PC-3 (cell line): Measurements from ENCODE around the gene MEF2B. TPM values are rescaled to one million over a fixed set of nuclear protein-coding genes. Genes with fewer than 3 reads are reported as not detected.

Experiments
- ATAC-seq: fragments of 200-7000 bp; cut with Tn5 transposase; 2 replicates; pipeline ENCODE4 v1.9.1; 2020; ENCODE audit warnings: mild to moderate bottlenecking, moderate library complexity
- BruUV-seq: library from RNA; stranded (reverse); fragments of 400-500 nt; replicated peaks from 2 replicates; lab custom pipeline; 2021; lab: Mats Ljungman, UMichigan
- CTCF ChIA-PET: fragments of 300-600 bp; sonication (Branson Sonifier 250); formaldehyde crosslinking; loops from one replicate; lab custom pipeline; 2022; ENCODE audit warnings: antibody characterized with exemption; lab: Charles Lee
- POLR2A ChIA-PET: fragments of 300-600 bp; sonication (Branson Sonifier 250); formaldehyde crosslinking; loops from one replicate; lab custom pipeline; 2022; ENCODE audit warnings: antibody characterized with exemption; ENCODE audit not compliant: unreplicated experiment; lab: Charles Lee
- DNase-seq: peaks from one replicate; pipeline ENCODE4 v3.0.0-alpha.2; 2015
- H2AFZ ChIP-seq: fragments of 300-600 bp; sonication (generic); 2 replicates; pipeline ENCODE4 v1.6.0; 2016; ENCODE audit warnings: antibody characterized with exemption, low read length
- H3F3A ChIP-seq: fragments of 300-600 bp; sonication (generic); one replicate; pipeline ENCODE4 v1.6.0; 2017; ENCODE audit warnings: antibody characterized with exemption, low read length, control low read depth, mild to moderate bottlenecking; ENCODE audit not compliant: unreplicated experiment
- H3K27ac ChIP-seq: fragments of 300-600 bp; sonication (generic); 2 replicates; pipeline ENCODE4 v1.5.1; 2016; ENCODE audit warnings: mild to moderate bottlenecking, low read length
- H3K27me3 ChIP-seq: fragments of 300-600 bp; sonication (generic); 2 replicates; pipeline ENCODE4 v1.6.1; 2016; ENCODE audit warnings: low read length, mixed read lengths
- H3K36me3 ChIP-seq: fragments of 300-600 bp; sonication (generic); 2 replicates; pipeline ENCODE4 v1.6.1; 2016; ENCODE audit warnings: low read depth, mixed run types, low read length, mixed read lengths
- H3K4me1 ChIP-seq: fragments of 300-600 bp; sonication (generic); 2 replicates; pipeline ENCODE4 v1.5.1; 2016; ENCODE audit warnings: low read length; ENCODE audit not compliant: insufficient read depth
- H3K4me2 ChIP-seq: fragments of 300-600 bp; sonication (generic); 2 replicates; pipeline ENCODE4 v1.6.0; 2016; ENCODE audit warnings: low read length
- H3K4me3 ChIP-seq: fragments of 300-600 bp; sonication (generic); 2 replicates; pipeline ENCODE4 v1.5.1; 2016; ENCODE audit warnings: mild to moderate bottlenecking, low read length, mixed read lengths
- H3K79me2 ChIP-seq: fragments of 300-600 bp; sonication (generic); 2 replicates; pipeline ENCODE4 v1.6.1; 2017; ENCODE audit warnings: low read length, mixed read lengths
- H3K9ac ChIP-seq: fragments of 300-600 bp; sonication (generic); 2 replicates; pipeline ENCODE4 v1.6.0; 2016; ENCODE audit warnings: mild to moderate bottlenecking, low read length
- H3K9me2 ChIP-seq: fragments of 300-600 bp; sonication (generic); replicated peaks from 2 replicates; pipeline ENCODE4 v1.6.1; 2016; ENCODE audit warnings: mixed run types, low read length, mixed read lengths
- H3K9me3 ChIP-seq: fragments of 300-600 bp; sonication (generic); 2 replicates; pipeline ENCODE4 v1.6.1; 2016; ENCODE audit warnings: low read length, mixed read lengths
- H4K20me1 ChIP-seq: fragments of 300-600 bp; sonication (generic); 2 replicates; pipeline ENCODE4 v1.6.1; 2016; ENCODE audit warnings: low read length, mixed read lengths
- EZH2 ChIP-seq: fragments of 300-600 bp; sonication (generic); IDR thresholded peaks from one replicate; pipeline ENCODE4 v1.6.1; 2017; ENCODE audit warnings: antibody characterized with exemption, mild to moderate bottlenecking, low read length; ENCODE audit not compliant: unreplicated experiment
- EZH2phosphoT487 ChIP-seq: fragments of 300-600 bp; sonication (generic); IDR thresholded peaks from 2 replicates; pipeline ENCODE4 v1.6.1; 2018; ENCODE audit warnings: mild to moderate bottlenecking, antibody characterized with exemption, low read length, borderline replicate concordance
- intact Hi-C: fragments of 100-400 bp; cut with micrococcal nuclease; formaldehyde crosslinking; loops from 2 replicates; pipeline ENCODE4 v1.9.0; 2023
- total RNA-seq: library from RNA; depleted of rRNA; stranded (reverse); fragments of >200 nt; gene quantifications from 2 replicates; pipeline ENCODE4 v1.2.3, GENCODE V29; 2014
- TF ChIP-seq, protein P1 (sequence below): fragments of 300-600 bp; sonication (generic); conservative IDR thresholded peaks from 2 replicates; pipeline ENCODE4 v1.5.1; 2017; ENCODE audit warnings: antibody characterized with exemption, low read depth, mild to moderate bottlenecking, low read length

The MEF2B gene
- total RNA-seq, 1 experiment from 2014 or later: 0.22 TPM

DNA sequence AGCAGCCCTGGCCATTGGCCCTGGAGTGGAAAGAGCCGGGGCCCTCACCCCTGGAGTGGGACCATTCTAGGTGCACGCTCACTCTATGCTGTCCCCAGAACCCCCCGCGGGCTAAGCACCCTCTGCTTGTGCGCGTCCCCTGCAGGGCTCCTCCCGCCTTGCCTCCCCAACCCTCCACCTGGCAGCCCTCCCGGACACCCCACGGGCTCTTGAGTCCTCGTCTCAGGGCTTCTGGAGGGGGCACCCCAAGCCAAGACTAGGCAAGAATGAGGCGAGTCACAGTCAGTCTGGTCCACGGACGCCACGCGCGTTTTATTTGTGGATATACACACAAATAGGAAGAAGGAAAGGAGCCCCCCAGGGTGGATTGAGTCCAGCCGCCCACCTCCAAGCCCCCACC is 24.8 kb downstream of the MEF2B start:
- ChIA-PET CTCF (no interaction called here), POLR2A (no interaction called here)
- DNase-seq (no peak), ATAC-seq (no peak)
- TF ChIP-seq EZH2phosphoT487 (no peak), EZH2 (no peak)
- TF ChIP-seq, protein P1, sequence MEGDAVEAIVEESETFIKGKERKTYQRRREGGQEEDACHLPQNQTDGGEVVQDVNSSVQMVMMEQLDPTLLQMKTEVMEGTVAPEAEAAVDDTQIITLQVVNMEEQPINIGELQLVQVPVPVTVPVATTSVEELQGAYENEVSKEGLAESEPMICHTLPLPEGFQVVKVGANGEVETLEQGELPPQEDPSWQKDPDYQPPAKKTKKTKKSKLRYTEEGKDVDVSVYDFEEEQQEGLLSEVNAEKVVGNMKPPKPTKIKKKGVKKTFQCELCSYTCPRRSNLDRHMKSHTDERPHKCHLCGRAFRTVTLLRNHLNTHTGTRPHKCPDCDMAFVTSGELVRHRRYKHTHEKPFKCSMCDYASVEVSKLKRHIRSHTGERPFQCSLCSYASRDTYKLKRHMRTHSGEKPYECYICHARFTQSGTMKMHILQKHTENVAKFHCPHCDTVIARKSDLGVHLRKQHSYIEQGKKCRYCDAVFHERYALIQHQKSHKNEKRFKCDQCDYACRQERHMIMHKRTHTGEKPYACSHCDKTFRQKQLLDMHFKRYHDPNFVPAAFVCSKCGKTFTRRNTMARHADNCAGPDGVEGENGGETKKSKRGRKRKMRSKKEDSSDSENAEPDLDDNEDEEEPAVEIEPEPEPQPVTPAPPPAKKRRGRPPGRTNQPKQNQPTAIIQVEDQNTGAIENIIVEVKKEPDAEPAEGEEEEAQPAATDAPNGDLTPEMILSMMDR: no peak
- Histone ChIP-seq H3K4me3 (no peak overlapping the region), H3F3A (no peaks in the 10 kb centered on the region), H3K9ac (no peak overlapping the region), H3K9me3 (no peaks in the 10 kb centered on the region), H3K36me3 (peaks cover 3% of the 10 kb centered on the region), H3K27ac (no peak overlapping the region), H4K20me1 (no peaks in the 10 kb centered on the region), H2AFZ (no peak overlapping the region), H3K4me2 (no peak overlapping the region), H3K27me3 (no peaks in the 10 kb centered on the region), H3K4me1 (no peaks in the 10 kb centered on the region), H3K79me2 (no peaks in the 10 kb centered on the region), H3K9me2 (no peaks in the 10 kb centered on the region)
- BruUV-seq: no TSS peak
- intact Hi-C loops: no loop called here

DNA sequence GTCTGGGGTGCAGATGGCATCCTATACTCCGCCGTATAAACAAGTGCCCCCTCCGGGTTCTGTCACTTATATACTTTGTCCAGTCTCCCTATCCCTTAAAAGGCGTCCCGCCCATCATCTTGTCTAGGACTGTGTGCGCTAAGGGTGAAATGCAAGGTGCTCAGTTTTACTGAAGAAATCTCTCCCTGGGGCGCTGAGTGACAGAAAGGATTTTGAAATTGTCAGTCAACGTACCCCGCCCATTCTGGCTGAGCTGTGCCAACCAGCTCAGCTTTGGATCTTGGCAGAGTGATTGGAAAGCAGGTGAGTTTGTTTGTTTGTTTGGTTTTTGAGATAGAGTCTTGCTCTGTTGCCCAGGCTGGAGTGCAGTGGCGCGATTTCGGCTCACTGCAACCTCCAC is 27.7 kb downstream of the MEF2B start:
- Histone ChIP-seq H3K4me3 (no peak overlapping the region), H2AFZ (no peak overlapping the region), H3K27me3 (no peaks in the 10 kb centered on the region), H3K4me2 (no peak overlapping the region), H3K36me3 (no peaks in the 10 kb centered on the region; the same call in 1 of the 2 replicates), H3K27ac (no peak overlapping the region), H3K79me2 (peaks cover 8% of the 10 kb centered on the region), H3K9me3 (no peaks in the 10 kb centered on the region), H3F3A (no peaks in the 10 kb centered on the region), H3K9me2 (no peaks in the 10 kb centered on the region), H3K4me1 (peaks cover 6% of the 10 kb centered on the region; the same call in 1 of the 2 replicates), H3K9ac (no peak overlapping the region), H4K20me1 (no peaks in the 10 kb centered on the region)
- no peak for DNase-seq
- intact Hi-C loops: no loop called here
- TF ChIP-seq EZH2phosphoT487 (no peak), EZH2 (no peak)
- TF ChIP-seq, protein P1: no peak
- no TSS peak for BruUV-seq
- ChIA-PET CTCF (no interaction called here), POLR2A (no interaction called here)
- ATAC-seq: no peak

DNA sequence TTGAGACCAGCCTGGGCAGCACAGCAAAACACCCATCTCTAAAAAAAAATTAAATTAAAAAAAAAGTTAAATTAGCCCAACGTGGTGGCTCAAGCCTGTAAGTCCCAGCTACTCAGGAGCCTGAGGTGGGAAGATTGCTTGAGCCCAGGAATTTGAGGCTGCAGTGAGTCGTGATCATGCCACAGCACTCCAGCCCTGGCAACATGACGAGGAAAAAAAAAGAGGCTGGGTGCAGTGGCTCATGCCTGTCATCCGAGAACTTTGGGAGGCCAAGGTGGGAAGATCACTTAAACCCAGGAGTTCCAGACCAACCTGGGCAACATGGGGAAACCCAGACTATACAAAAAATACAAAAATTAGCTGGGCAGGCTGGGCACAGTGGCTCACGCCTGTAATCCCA is 29.6 kb downstream of the MEF2B start:
- POLR2A ChIA-PET: no interaction called here

More for the DNA sequence above, 29.6 kb downstream of the MEF2B start:
- Histone ChIP-seq H3K9ac (no peak overlapping the region), H3K27ac (no peak overlapping the region), H3K4me1 (peaks cover 11% of the 10 kb centered on the region; the same call in 1 of the 2 replicates), H3K27me3 (no peaks in the 10 kb centered on the region), H3K4me2 (no peak overlapping the region), H3K9me2 (no peaks in the 10 kb centered on the region), H4K20me1 (no peaks in the 10 kb centered on the region), H2AFZ (no peak overlapping the region), H3K79me2 (peaks cover 13% of the 10 kb centered on the region), H3K36me3 (no peaks in the 10 kb centered on the region), H3K9me3 (no peaks in the 10 kb centered on the region), H3K4me3 (no peak overlapping the region), H3F3A (no peaks in the 10 kb centered on the region)
- DNase-seq: no peak
- TF ChIP-seq EZH2 (no peak), EZH2phosphoT487 (no peak)
- TF ChIP-seq, protein P1: no peak
- ATAC-seq: no peak
- intact Hi-C loops: no loop called here
- BruUV-seq: no TSS peak
- CTCF ChIA-PET: interaction anchor here (0.6 kb wide), 1 partner anchor 34 kb away, joined by 3 read pairs; no protein-coding TSS in a partner anchor
